GM12892 (cell line): Measurements from ENCODE around the gene GALNT14.

Experiments used
- DNase-seq: peaks from one replicate; pipeline ENCODE4 v3.0.0; 2011; ENCODE audit not compliant: insufficient read length
- FAIRE-seq: peaks from 2 replicates; lab custom pipeline; 2011; peaks lifted over from hg19 to GRCh38; lab: Jason Lieb, UNC
- POLR2A ChIP-seq: IDR thresholded peaks from 2 replicates; pipeline ENCODE4 v1.6.1; 2011; ENCODE audit warnings: low read depth, low read length, control low read depth
- POLR2AphosphoS5 ChIP-seq: IDR thresholded peaks from 2 replicates; pipeline ENCODE4 v1.6.1; 2011; ENCODE audit warnings: low read depth, low read length, control low read depth
- TAF1 ChIP-seq: IDR thresholded peaks from 2 replicates; pipeline ENCODE4 v1.6.1; 2011; ENCODE audit warnings: low read depth, mild to moderate bottlenecking, control low read depth, low read length, borderline replicate concordance

Gene GALNT14

DNA sequence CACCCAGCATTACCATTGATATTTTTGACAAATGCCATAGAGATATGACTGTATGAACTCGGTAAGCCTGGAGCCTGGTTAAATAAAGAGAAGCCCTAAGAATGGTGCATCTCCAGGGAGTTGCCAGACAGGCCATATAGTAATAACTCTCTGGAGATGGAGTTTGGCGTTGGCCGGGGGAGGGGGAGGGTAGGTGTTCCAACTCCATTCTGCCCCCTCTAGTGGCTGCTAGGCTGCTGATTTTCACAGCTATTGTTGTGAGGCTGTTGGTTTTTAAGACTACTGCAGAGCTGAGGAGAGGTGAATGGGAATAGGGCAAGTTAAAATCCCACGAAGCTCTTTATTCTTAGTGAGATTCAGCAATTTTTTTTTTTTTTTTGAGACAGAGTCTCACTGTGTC is 99.9 kb downstream of the GALNT14 start:
- TF ChIP-seq POLR2AphosphoS5 (no peak), TAF1 (no peak), POLR2A (no peak)
- DNase-seq (no peak), FAIRE-seq (no peak)

GRCh38 chr2:31037058-31037457 is 101.2 kb downstream of the GALNT14 start:
- no peak for TF ChIP-seq POLR2AphosphoS5
- TF ChIP-seq TAF1 = no peak
- DNase-seq = no peak
- FAIRE-seq = no peak

- FAIRE-seq (no peak), DNase-seq (no peak)
- TF ChIP-seq TAF1 = no peak
- TF ChIP-seq POLR2A = no peak
- TF ChIP-seq POLR2AphosphoS5 = no peak
Measured at GRCh38 chr2:31033032-31033431, 105.2 kb downstream of the GALNT14 start.

DNA sequence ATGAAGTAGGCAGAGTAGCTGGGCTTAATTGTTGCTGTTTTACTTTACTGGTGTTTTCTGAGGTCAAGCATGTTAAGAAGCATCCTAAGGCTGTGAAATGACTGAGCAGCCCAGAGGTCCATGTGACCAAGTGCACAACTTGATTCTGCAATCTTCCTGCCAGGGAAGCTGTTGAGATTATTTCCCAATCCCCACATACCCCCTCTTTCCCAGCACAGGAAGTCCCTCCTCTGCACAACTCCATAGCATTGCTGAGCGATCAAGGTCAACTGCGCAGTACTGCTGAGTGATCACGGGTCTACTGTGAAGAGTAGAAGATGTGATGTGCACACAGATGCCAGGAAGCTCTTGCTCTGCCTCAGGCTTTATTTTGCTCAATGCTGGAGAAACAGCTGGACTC is 105.8 kb downstream of the GALNT14 start:
- DNase-seq (no peak), FAIRE-seq (no peak)
- TF ChIP-seq POLR2AphosphoS5 (no peak), TAF1 (no peak)

DNA sequence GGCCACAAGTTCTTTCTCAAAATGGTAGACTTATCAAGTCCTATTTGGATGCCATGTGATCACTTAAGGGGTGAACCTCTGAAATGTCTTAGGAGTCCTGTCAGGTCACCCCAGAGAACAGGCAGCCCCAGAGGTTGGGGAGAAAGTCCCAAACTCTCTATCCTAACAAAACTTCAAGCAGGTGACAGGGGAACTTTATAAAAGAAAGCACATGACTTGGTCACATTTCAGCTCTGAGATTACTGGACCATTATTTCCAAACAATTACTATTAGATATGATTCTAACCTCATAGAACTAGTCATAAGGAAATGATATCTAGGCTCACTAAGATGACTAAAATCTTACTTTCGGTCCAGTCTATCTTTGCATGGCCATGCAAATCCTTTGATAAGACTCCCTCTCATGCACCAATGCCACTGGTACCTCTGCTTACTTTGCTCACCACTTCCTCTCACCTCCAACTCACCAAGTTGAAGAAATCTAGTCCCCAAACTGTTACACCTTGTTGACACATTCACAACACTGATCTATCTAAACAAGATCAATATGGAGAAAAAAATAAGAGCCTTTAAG is 107.0 kb downstream of the GALNT14 start:
- no peak for TF ChIP-seq TAF1
- TF ChIP-seq POLR2AphosphoS5 = no peak
- no peak for TF ChIP-seq POLR2A
- DNase-seq (peak; percentile 24), FAIRE-seq (peak; percentile 42)

GRCh38 chr2:31028417-31028816 is 109.8 kb downstream of the GALNT14 start:
- no peak for FAIRE-seq

GRCh38 chr2:31027549-31027948 is 110.7 kb downstream of the GALNT14 start:
- TF ChIP-seq POLR2AphosphoS5 = no peak
- TF ChIP-seq POLR2A = no peak
- no peak for TF ChIP-seq TAF1
- DNase-seq (no peak), FAIRE-seq (no peak)

More at GRCh38 chr2:31028417-31028816, 109.8 kb downstream of the GALNT14 start:
- no peak for TF ChIP-seq POLR2AphosphoS5
- no peak for TF ChIP-seq TAF1
- no peak for TF ChIP-seq POLR2A
- DNase-seq = no peak

DNA sequence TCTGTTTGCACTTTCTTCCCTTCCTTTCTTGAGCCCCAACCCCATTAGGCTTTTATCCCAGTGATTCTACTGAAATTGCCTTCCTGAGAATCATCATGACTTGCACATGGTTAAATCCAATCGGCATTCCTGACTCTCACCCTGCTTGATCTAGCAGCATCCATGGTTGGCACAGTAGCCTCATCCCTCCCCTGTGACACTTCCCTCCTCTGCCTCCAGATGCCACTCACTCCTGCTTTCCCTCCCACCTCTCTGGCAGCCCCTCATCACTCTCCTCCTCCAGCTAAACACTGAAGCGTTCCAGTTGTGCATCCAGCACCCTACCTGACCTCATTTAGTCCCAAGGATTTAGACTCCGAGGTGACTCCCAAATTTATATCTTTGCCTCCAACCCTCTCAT is 114.7 kb downstream of the GALNT14 start:
- DNase-seq = no peak
- no peak for TF ChIP-seq POLR2A
- TF ChIP-seq TAF1 = no peak
- no peak for TF ChIP-seq POLR2AphosphoS5
- no peak for FAIRE-seq

GRCh38 chr2:31020713-31021112 is 117.5 kb downstream of the GALNT14 start:
- FAIRE-seq (no peak), DNase-seq (no peak)
- no peak for TF ChIP-seq POLR2A
- no peak for TF ChIP-seq POLR2AphosphoS5
- TF ChIP-seq TAF1 = no peak

GRCh38 chr2:31018280-31018679 is 120.0 kb downstream of the GALNT14 start:
- TF ChIP-seq POLR2A (no peak), POLR2AphosphoS5 (no peak), TAF1 (no peak)
- DNase-seq (no peak), FAIRE-seq (no peak)

DNA sequence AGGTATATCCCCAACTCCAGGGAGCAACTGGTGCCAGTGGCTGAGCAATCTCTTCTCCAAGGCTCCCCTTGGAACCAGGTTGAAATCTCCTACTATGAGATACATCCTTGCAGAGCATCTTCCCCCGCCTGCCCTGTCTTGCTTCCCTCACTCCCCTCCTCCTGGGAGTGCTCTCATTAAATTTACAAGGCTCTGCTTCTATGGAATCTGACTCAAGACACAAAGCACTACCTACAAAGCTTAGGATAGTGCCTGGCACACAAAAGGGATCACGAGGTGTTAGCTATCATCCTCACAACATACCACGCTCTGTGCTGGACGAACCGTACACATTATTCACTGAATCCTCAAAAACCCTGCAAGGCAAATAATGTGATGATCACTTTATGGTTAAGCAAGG is 121.6 kb downstream of the GALNT14 start:
- TF ChIP-seq POLR2A (no peak), POLR2AphosphoS5 (no peak), TAF1 (no peak)
- FAIRE-seq (no peak), DNase-seq (no peak)

- no peak for FAIRE-seq
- no peak for TF ChIP-seq POLR2AphosphoS5
- TF ChIP-seq POLR2A = no peak
- TF ChIP-seq TAF1 = no peak
- DNase-seq = no peak
Measured at GRCh38 chr2:31014516-31014915, 123.7 kb downstream of the GALNT14 start.
